Ammon's horn (tissue), 1 donor: Measurements from ENCODE around the gene RAB11FIP3.
A peak's percentile ranks its signal among the peaks of the same experiment; 100 is the strongest.
"Not testable (repeated sequence)": the region's sequence is repeated elsewhere in the genome, so short reads cannot be mapped to it uniquely, and the experiment has no call there.

Experiments used
- DNase-seq: peaks from one replicate; pipeline ENCODE4 v3.0.0-alpha.2; 2016; ENCODE audit warnings: low spot score

The RAB11FIP3 gene, protein sequence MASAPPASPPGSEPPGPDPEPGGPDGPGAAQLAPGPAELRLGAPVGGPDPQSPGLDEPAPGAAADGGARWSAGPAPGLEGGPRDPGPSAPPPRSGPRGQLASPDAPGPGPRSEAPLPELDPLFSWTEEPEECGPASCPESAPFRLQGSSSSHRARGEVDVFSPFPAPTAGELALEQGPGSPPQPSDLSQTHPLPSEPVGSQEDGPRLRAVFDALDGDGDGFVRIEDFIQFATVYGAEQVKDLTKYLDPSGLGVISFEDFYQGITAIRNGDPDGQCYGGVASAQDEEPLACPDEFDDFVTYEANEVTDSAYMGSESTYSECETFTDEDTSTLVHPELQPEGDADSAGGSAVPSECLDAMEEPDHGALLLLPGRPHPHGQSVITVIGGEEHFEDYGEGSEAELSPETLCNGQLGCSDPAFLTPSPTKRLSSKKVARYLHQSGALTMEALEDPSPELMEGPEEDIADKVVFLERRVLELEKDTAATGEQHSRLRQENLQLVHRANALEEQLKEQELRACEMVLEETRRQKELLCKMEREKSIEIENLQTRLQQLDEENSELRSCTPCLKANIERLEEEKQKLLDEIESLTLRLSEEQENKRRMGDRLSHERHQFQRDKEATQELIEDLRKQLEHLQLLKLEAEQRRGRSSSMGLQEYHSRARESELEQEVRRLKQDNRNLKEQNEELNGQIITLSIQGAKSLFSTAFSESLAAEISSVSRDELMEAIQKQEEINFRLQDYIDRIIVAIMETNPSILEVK

GRCh38 chr16:425082-425718 lies at the start of gene RAB11FIP3:
Gene RAB11FIP3 (plus strand): TSS chr16:425649. CDS start chr16:426007, 358 bp downstream.
- peak; percentile 90 for DNase-seq

- no peak for DNase-seq
Observed at GRCh38 chr16:375927-376816, 49.3 kb upstream of the RAB11FIP3 start.

- DNase-seq = no peak
Observed at GRCh38 chr16:376817-377418, 48.5 kb upstream of the RAB11FIP3 start.

DNA sequence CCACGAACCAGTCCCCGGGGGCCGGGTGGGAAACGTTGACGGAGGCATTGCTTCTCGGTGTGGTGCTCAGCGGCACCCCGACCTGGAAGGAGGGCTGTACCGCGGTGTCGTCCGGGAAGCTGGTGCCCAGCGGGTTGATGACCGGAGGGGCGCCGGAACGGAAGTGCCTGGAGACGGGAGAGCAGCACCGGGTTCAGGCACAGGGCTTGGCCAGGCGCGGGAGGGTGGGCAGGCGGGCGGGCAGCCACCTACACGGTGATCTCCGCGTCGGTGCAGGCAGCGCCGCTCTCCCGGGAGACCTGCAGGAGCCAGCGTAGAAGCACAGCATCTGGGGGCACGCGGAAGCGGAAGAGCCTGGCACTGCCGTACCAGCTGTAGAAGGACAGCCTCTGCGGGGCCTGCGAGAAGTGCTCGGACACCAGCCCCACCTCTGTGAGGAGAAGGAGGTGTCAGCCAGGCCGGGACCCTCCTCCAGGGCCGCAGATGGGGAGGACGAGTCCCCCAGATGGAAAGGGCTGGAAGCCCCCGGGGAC lies 48.0 kb upstream of the RAB11FIP3 start:
- DNase-seq = no peak

DNA sequence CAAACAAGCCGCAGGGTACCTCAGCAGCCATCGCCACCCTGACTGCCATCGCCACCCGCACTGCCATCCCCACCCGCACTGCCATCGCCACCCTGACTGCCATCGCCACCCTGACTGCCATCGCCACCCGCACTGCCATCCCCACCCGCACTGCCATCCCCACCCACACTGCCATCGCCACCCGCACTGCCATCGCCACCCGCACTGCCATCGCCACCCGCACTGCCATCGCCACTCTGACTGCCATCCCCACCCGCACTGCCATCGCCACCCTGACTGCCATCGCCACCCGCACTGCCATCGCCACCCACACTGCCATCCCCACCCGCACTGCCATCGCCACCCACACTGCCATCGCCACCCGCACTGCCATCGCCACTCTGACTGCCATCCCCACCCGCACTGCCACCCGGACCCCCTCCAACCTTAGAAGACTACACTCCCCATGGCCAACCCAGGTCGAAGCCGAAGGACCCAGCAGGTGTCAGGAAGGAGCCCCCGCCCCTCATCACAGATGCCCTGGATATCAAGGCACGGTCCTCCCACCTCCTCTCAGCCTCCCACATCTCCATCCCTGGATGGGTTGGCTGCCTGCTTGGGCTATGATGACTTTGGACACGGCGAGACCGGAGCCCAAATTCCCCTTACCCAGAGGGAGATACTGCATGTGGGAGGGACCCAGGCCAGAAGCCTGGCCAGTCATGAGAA lies 47.2 kb upstream of the RAB11FIP3 start:
- not testable (repeated sequence) for DNase-seq

- no peak for DNase-seq
Observed at GRCh38 chr16:378821-379182, 46.6 kb upstream of the RAB11FIP3 start.

DNA sequence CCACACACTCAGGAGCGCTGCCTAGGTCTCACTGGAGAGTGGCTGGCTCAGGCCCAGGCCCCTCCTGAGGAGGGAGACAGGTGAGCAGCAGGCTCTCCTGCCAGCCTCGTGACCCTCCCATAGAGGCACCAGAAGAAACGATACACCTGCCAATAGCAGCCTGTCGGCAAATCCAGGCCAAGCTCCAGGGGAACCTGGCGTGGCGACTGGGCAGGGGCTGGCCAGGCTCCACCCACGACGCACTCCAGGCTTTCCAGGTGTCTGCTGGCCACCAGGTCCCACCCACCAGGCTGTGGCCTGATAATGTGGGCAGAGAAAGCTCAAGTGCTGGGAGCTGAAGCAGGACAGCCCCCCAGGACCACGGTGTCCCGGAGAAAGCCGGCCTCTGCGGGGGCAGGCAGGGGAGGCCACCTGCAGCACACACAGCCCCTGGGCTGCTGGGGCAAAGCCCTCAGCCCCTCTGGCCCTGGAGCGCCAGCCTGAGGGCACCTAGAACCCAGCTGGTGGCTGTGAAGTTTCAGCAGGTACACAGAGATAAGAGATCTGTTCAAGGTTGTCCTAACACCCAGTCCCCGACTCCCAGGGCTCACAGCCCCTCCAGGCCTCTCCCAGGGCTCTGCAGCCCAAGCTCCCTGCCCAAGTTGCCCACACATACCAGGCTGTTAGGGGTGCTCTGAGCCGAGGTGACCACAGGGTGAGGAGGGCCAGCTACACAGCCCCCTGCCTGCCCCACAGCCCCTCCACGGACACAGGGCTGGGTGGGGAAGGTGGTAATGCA lies 46.1 kb upstream of the RAB11FIP3 start:
- DNase-seq = no peak

DNA sequence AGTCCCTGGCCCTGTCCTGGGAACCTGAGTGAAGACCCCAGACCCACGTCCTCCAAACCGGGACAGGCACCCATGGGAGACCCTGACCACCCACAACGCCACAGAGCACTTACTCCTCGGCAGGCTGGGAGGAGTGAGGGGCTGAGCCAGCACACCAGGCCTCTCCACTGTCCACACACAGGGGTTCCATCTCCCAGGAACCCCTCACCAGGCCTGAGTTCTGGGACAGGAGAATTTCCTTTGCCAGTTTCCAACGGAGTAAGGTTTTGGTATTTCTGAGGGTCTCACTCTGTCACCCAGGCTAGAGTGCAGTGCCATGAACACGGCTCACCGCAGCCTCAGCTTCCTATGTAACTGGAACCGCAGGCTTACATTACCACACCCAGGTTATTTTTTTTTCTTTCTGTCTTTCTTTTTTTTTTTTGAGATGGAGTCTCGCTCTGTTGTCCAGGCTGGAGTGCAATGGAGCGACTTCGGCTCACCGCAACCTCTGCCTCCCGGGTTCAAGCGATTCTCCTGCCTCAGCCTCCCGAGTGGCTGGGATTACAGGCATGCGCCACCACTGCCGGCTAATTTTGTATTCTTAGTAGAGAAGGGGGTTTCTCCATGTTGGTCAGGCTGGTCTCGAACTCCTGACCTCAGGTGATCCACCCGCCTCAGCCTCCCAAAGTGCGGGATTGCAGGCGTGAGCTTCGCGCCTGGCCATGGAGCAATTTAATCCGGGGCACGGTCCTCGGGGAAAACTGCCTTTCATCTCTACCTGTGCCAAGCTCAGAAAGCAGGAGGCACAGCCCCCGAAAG lies 45.3 kb upstream of the RAB11FIP3 start:
- no peak for DNase-seq

GRCh38 chr16:380762-381011 lies 44.8 kb upstream of the RAB11FIP3 start:
- no peak for DNase-seq

- no peak for DNase-seq
Observed at GRCh38 chr16:381012-381788, 44.2 kb upstream of the RAB11FIP3 start.

DNA sequence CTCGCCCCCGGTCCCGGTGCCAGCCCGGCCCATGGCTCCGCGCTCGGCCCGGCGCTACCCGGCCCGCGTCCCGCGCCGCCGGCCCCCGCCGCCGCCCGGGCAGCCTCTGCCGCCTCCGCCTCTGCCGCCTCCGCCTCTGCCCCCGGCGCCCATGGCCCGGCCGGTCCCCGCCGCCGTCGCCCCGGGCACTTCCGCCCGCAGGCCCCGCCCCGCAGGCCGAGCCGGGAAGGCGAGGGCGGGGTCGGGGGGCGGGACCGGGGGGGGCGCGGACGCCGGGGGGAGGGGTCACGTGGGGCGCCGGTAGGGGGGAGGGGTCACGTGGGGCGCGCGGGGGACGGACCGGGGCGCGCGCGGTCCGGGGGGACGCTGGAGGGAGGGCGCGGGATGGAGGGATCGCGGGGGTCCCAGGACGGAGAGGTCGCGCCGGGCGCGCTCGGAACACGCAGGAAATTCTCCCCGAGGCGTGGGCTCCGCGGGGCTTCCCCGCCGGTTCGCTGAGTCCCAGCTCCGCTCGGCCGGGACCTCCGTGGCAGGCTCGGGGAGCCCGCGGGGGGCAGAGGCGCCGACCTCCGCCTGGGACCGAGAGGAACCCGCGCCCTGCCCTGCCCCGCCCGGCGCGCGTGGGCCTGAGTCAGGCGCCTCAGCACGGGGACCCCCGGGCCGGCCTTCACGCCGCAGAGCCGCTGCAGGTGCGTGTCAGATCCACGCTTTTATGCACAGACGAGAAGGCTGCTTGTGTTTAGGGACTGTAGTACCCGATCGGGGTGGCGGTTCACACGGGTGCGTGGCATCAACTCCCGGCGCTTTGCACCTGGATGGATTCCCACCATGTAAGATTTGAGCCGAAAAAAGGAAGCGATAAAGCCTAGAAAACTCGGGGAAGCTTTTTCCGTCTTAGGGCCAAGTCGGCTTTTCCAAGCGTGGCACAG lies 43.4 kb upstream of the RAB11FIP3 start, which contains the start of gene PGAP6:
TSS of gene PGAP6 (minus strand) at position 190 of the 929 bp plus-strand sequence. CDS start at position 33, 157 bp downstream.
- peak; percentile 76 for DNase-seq

DNA sequence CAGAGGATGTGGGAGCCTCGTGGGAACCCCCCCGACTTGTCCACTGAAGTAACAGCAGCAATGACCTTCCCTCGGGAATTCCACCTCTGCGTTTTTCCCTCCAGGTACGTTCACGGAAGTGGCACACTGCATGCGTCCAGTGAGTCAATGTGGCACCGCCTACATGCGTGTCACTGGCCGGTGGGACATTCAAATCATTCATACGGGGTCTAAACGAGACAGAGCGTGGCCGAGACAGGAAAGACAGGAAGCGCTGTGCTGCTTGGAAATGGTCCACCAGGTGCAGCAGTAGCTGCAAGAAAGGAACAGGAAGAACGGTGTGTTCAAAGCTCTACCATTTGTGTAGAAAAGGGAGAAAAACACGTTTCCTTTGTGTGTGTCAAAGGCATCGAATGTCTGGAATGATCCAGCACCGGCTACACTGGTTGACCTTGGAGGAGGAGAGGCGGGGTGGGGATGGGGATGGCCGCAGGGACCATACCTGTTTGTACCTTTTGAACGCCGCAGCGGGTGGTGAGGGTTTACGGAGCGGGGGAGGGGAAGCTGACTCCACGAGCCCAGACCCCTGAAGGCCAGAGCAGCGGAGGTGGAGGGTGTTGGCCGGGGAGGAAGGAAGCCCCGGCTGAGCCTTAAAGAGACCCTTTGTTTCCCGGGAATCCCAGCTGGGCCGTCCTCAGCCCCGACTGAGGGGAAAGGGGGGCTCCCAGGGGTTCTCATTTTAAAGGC lies 42.0 kb upstream of the RAB11FIP3 start:
- no peak for DNase-seq

- peak; percentile 65 for DNase-seq
Observed at GRCh38 chr16:386641-387156, 38.8 kb upstream of the RAB11FIP3 start.

DNA sequence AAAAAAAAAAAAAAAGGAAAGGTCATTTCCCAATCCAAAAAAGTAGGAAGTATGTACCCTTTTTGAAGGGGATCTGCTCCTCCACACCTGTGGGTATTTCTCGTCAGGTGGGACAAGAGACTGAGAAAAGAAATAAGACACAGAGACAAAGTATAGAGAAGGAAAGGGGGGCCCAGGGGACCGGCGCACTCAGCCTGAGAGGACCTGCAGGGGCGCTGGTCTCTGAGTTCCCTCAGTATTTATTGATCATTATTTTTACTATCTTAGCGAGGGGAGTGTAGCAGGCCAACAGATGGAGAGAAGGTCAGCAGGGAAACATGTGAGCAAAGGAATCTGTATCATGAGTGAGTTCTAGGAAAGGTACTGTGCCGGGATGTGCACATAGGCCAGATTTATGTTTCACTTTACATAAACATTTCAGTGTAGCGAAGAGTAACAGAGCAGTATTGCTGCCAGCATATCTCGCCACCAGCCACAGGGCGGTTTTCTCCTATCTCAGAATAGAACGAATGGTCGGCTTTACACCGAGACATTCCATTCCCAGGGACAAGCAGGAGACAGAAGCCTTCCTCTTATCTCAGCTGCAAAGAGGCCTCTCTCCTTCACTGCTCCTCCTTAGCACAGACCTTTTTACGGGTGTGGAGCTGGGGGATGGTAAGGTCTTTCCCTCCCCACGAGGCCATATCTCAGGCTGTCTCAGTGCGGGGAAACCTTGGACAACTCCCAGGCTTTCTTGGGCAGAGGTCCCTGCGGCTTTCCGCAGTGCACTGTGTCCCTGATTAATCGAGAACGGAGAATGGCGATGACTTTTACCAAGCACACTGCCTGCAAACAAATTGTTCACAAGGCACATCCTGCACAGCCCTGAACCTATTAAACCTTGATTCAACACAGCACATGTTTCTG lies 37.4 kb upstream of the RAB11FIP3 start:
- not testable (repeated sequence) for DNase-seq

DNA sequence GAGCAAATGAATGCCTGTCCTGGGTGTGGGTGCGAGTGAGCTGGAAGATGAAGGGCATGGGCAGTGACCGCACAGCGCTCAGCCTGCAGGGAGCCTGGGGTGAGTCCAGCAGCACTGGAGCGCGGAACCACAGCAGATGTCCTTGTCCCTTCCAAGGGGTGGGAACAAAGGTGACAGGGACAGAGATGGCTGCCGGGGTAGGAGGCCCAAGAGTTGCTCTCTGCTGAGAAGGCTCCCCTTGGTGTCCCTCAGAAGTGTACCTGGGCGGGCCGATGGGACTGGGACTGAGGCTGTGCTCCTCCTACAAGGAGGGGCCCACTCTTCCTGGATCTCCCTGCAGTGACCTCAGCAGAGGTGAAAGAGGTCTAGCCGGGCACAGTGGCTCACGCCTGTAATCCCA lies 36.1 kb upstream of the RAB11FIP3 start:
- no peak for DNase-seq
